ENCODE data around the gene INTS4. TPM values are rescaled to one million over a fixed set of nuclear protein-coding genes. Genes with fewer than 3 reads are reported as not detected.

INTS4 gene
- total and polyA plus RNA-seq, 2 of the 8 experiments (the other 6 are each of a cell fraction or from before 2014, with no cell fraction given): 27.0 to 31.3 TPM

Small RNA genes within 50 kb of the gene (small RNA-seq; reads per million reads assigned to genes)
- not detected for gene AP002812.4 (ENCODE audit: insufficient read depth)

Other genes starting within 250 kb of the INTS4 start
- 79.3 and 87.9 TPM in 2 replicates for gene RSF1, start 173.9 kb downstream of the INTS4 start, total RNA-seq (2021; fragmentation: NEBNext Ultra II Directional; extraction: Animal tissue kit (Norgen Biotek cat#: 25700))
- gene RSF1, start 173.9 kb downstream of the INTS4 start, polyA plus RNA-seq (2011; rRNA removed): 16.7 and 17.8 TPM in 2 replicates
- 19.5 and 20.9 TPM in 2 replicates for gene AAMDC, start 173.5 kb downstream of the INTS4 start, total RNA-seq (2021; fragmentation: NEBNext Ultra II Directional; extraction: Animal tissue kit (Norgen Biotek cat#: 25700))
- 14.3 and 17.2 TPM in 2 replicates for gene AAMDC, start 173.5 kb downstream of the INTS4 start, polyA plus RNA-seq (2011; rRNA removed)
- gene KCTD14, start 28.6 kb upstream of the INTS4 start, total RNA-seq (2021; fragmentation: NEBNext Ultra II Directional; extraction: Animal tissue kit (Norgen Biotek cat#: 25700)): 21.6 and 22.7 TPM in 2 replicates
- gene KCTD14, start 28.6 kb upstream of the INTS4 start, polyA plus RNA-seq (2011; rRNA removed): 15.2 and 24.9 TPM in 2 replicates
- gene THRSP, start 69.2 kb upstream of the INTS4 start, total RNA-seq (2021; fragmentation: NEBNext Ultra II Directional; extraction: Animal tissue kit (Norgen Biotek cat#: 25700)): not detected in 2 replicates
- gene THRSP, start 69.2 kb upstream of the INTS4 start, polyA plus RNA-seq (2011; rRNA removed): 0.11 TPM in 1 of 2 replicates, not detected in the other
- gene NDUFC2, start 85.2 kb upstream of the INTS4 start, total RNA-seq (2021; fragmentation: NEBNext Ultra II Directional; extraction: Animal tissue kit (Norgen Biotek cat#: 25700)): 216 and 218 TPM in 2 replicates
- 356 and 477 TPM in 2 replicates for gene NDUFC2, start 85.2 kb upstream of the INTS4 start, polyA plus RNA-seq (2011; rRNA removed)
- gene ALG8, start 145.0 kb upstream of the INTS4 start, total RNA-seq (2021; fragmentation: NEBNext Ultra II Directional; extraction: Animal tissue kit (Norgen Biotek cat#: 25700)): 56.9 and 66.7 TPM in 2 replicates
- gene ALG8, start 145.0 kb upstream of the INTS4 start, polyA plus RNA-seq (2011; rRNA removed): 45.5 and 84.3 TPM in 2 replicates
- gene KCTD21, start 194.0 kb upstream of the INTS4 start, total RNA-seq (2021; fragmentation: NEBNext Ultra II Directional; extraction: Animal tissue kit (Norgen Biotek cat#: 25700)): 4.1 and 6.2 TPM in 2 replicates
- gene KCTD21, start 194.0 kb upstream of the INTS4 start, polyA plus RNA-seq (2011; rRNA removed): 3.2 and 5.0 TPM in 2 replicates
- 6.8 and 7.8 TPM in 2 replicates for gene USP35, start 194.3 kb upstream of the INTS4 start, total RNA-seq (2021; fragmentation: NEBNext Ultra II Directional; extraction: Animal tissue kit (Norgen Biotek cat#: 25700))
- gene USP35, start 194.3 kb upstream of the INTS4 start, polyA plus RNA-seq (2011; rRNA removed): 4.6 and 7.2 TPM in 2 replicates